Testis (tissue), 3 donors: ENCODE measurements around the gene TRAK2. TPM values are rescaled to one million over a fixed set of nuclear protein-coding genes. Genes with fewer than 3 reads are reported as not detected.

Experiments used
- DNase-seq: peaks from one replicate; pipeline ENCODE4 v3.0.0-alpha.2; 2019
- H3K27ac ChIP-seq, 2 donors: fragments of 200-600 bp; sonication (generic); one replicate each; pipeline ENCODE4 v1.5.1; 2019
- H3K27me3 ChIP-seq: fragments of 200-600 bp; sonication (generic); one replicate; pipeline ENCODE4 v1.5.1; 2019
- H3K36me3 ChIP-seq: fragments of 200-600 bp; sonication (generic); one replicate; pipeline ENCODE4 v1.5.1; 2017; ENCODE audit warnings: low read depth; ENCODE audit errors: missing control alignments
- H3K4me1 ChIP-seq: fragments of 200-600 bp; sonication (generic); one replicate; pipeline ENCODE4 v1.5.1; 2019
- H3K4me3 ChIP-seq, 2 donors: fragments of 200-600 bp; sonication (generic); one replicate each; pipeline ENCODE4 v1.5.1; 2017 to 2019
- H3K9me3 ChIP-seq: fragments of 200-600 bp; sonication (generic); one replicate; pipeline ENCODE4 v1.5.1; 2017
- CTCF ChIP-seq, 3 experiments: fragments of 450-650 bp in 2 of 3; fragments of 200-600 bp in 1 of 3; sonication (generic) in 1 of 3; IDR thresholded peaks; one replicate each; pipeline ENCODE4 v1.5.1; 2016 to 2019; ENCODE audit warnings: antibody characterized with exemption in 3 of 3, mild to moderate bottlenecking in 2 of 3, moderate library complexity in 1 of 3
- POLR2A ChIP-seq: fragments of 450-650 bp; IDR thresholded peaks from one replicate; pipeline ENCODE4 v1.6.1; 2017; ENCODE audit warnings: antibody characterized with exemption, mild to moderate bottlenecking, moderate library complexity
- WGBS, 2 donors: methylation state at CpG; one replicate each; pipeline ENCODE4 v1.1.5; 2018; 5-methylcytosine and 5-hydroxymethylcytosine counted together
- intact Hi-C: fragments of 100-400 bp; cut with DNase I; formaldehyde crosslinking; loops from one replicate; pipeline ENCODE4 v1.15.1; 2023; ENCODE audit warnings: low total_unique reads
- polyA plus RNA-seq: library from polyadenylated mRNA; stranded (reverse); fragments of 350-450 nt; fragmentation: Illumina TruSeq; extraction: RNeasy Lipid Tissue Mini Kit (QIAGEN cat#74804); gene quantifications from one replicate; pipeline ENCODE4 v1.2.3, GENCODE V29; 2014; ENCODE audit warnings: low read depth, low replicate concordance; ENCODE audit not compliant: insufficient read depth
- total RNA-seq, 2 donors: library from RNA; depleted of rRNA; stranded (reverse); fragments of >200 nt; gene quantifications; one replicate each; pipeline ENCODE4 v1.2.3, GENCODE V29; 2016

TRAK2 gene
- total and polyA plus RNA-seq, 3 donors from 2014 or later, result 13.7 to 16.7 (median 15.7) TPM

- no peaks in the 10 kb centered on the region for H3K36me3 ChIP-seq
- no peak for DNase-seq
- intact Hi-C loops, result no loop called here
- H3K4me1 ChIP-seq, result no peaks in the 10 kb centered on the region
- no peak for TF ChIP-seq POLR2A
- TF ChIP-seq CTCF (IDR thresholded peaks at IDR 0.05), result no peak
- no peak overlapping the region for H3K27ac ChIP-seq
- H3K27me3 ChIP-seq, result no peaks in the 10 kb centered on the region
- 84 to 90% methylated on average over 3 of the region's 3 CpGs for WGBS, 2 donors
- H3K4me3 ChIP-seq, result no peak overlapping the region
- no peaks in the 10 kb centered on the region for H3K9me3 ChIP-seq
Measured at GRCh38 chr2:201472411-201472810, 21.2 kb upstream of the TRAK2 start.

- Histone ChIP-seq H3K36me3 (no peaks in the 10 kb centered on the region), H3K4me3 (no peak overlapping the region), H3K4me1 (no peaks in the 10 kb centered on the region), H3K27ac (no peak overlapping the region), H3K9me3 (no peaks in the 10 kb centered on the region), H3K27me3 (no peaks in the 10 kb centered on the region)
- DNase-seq, result no peak
- no peak for TF ChIP-seq POLR2A
- TF ChIP-seq CTCF (IDR thresholded peaks at IDR 0.05), result no peak
- 82 to 95% methylated on average over 3 of the region's 3 CpGs for WGBS, 2 donors
- intact Hi-C loops, result no loop called here
Measured at GRCh38 chr2:201471732-201472393, 20.6 kb upstream of the TRAK2 start.

GRCh38 chr2:201470821-201471731 is 19.8 kb upstream of the TRAK2 start:
- no peak overlapping the region for H3K27ac ChIP-seq
- no peak for DNase-seq

GRCh38 chr2:201467666-201468065 is 16.4 kb upstream of the TRAK2 start:
- Histone ChIP-seq H3K4me3 (no peak overlapping the region), H3K27me3 (no peaks in the 10 kb centered on the region), H3K9me3 (no peaks in the 10 kb centered on the region), H3K27ac (no peak overlapping the region), H3K4me1 (no peaks in the 10 kb centered on the region), H3K36me3 (no peaks in the 10 kb centered on the region)
- no peak for TF ChIP-seq CTCF (IDR thresholded peaks at IDR 0.05)
- DNase-seq, result no peak
- intact Hi-C loops, result no loop called here

More at GRCh38 chr2:201470821-201471731, 19.8 kb upstream of the TRAK2 start:
- TF ChIP-seq CTCF (IDR thresholded peaks at IDR 0.05) (no peak), POLR2A (no peak)
- intact Hi-C loops, result no loop called here
- no peaks in the 10 kb centered on the region for H3K27me3 ChIP-seq
- no peaks in the 10 kb centered on the region for H3K9me3 ChIP-seq
- H3K36me3 ChIP-seq, result no peaks in the 10 kb centered on the region
- 78 to 84% methylated on average over 9 of the region's 9 CpGs for WGBS, 2 donors
- no peak overlapping the region for H3K4me3 ChIP-seq
- H3K4me1 ChIP-seq, result no peaks in the 10 kb centered on the region
